Activated T-helper 17 cell treated with anti-CD3 and anti-CD28 coated beads, Interleukin-2, amount 50 U/mL, for 72 hours (primary cell): ENCODE measurements around the gene ARHGEF25. TPM values are rescaled to one million over a fixed set of nuclear protein-coding genes. Genes with fewer than 3 reads are reported as not detected.
"Not testable (repeated sequence)": the region's sequence is repeated elsewhere in the genome, so short reads cannot be mapped to it uniquely, and the experiment has no call there.

Experiments used
- ATAC-seq: fragments of 150-1000 bp; cut with Tn5 transposase; replicated peaks from 2 replicates; pipeline ENCODE4 v1.10.0; 2021; ENCODE audit warnings: mild to moderate bottlenecking, moderate library complexity
- H3K27ac Mint-ChIP-seq: one replicate; pipeline ENCODE4 v1.8.0; 2022; ENCODE audit warnings: mixed read lengths
- H3K27me3 Mint-ChIP-seq: one replicate; pipeline ENCODE4 v1.8.0; 2022; ENCODE audit warnings: mixed read lengths
- H3K36me3 Mint-ChIP-seq: one replicate; pipeline ENCODE4 v1.8.0; 2022; ENCODE audit warnings: low read depth, mild to moderate bottlenecking, mixed read lengths
- H3K4me1 Mint-ChIP-seq: one replicate; pipeline ENCODE4 v1.8.0; 2022; ENCODE audit warnings: mixed read lengths
- H3K4me3 Mint-ChIP-seq: one replicate; pipeline ENCODE4 v1.8.0; 2022; ENCODE audit warnings: mild to moderate bottlenecking, mixed read lengths
- H3K9me3 Mint-ChIP-seq: one replicate; pipeline ENCODE4 v1.8.0; 2022; ENCODE audit warnings: mixed read lengths
- total RNA-seq, 2 donors: library from RNA; stranded (reverse); gene quantifications; one replicate each; pipeline ENCODE4 v1.2.3, GENCODE V29; 2022

Gene ARHGEF25
- total RNA-seq, 2 donors from 2014 or later = 1.5 to 1.6 TPM

DNA sequence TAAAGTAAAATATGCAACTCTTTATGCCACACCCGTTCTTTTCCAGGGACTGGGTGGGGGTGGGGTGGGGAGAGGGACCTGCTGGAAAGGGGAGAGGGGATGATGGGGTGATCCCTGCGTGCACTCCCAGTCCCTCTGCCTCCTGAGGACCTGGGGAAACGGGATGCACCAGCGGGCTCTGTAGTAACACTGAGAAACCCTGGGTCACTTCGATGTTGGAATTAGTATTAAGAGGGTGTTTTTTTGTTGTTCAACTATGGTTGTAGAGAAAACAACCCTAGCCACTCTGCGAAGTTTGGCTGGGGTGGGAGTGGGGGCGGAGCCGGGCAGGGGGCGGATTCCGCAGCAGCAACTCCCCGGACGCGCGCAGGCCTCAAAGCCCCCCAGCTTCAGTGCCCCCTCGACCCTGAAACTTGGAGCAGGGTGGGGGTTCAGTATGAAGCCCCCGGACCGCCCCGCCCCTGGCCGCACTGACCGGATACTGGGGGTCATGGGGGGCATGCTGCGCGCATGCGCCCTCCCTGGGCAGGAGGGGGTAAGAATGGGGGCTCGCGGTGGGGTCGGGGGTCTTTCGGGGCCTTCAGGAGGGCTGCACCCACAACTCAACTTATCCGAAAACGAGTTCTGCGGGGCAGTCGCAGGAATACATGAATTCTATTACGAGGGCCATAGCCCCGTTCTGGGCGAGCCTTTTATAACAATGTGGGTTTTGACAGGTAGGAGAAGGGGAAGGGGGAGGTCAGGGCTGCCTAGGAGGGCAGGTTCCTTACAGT, 1.3 kb upstream of the ARHGEF25 start:
- Mint-ChIP-seq H3K4me1 (peaks cover 5% of the 10 kb centered on the region), H3K9me3 (no peaks in the 10 kb centered on the region), H3K4me3 (peak overlapping the region; percentile 60), H3K36me3 (no peaks in the 10 kb centered on the region), H3K27ac (no peak overlapping the region), H3K27me3 (peaks cover 9% of the 10 kb centered on the region)
- no peak for ATAC-seq

DNA sequence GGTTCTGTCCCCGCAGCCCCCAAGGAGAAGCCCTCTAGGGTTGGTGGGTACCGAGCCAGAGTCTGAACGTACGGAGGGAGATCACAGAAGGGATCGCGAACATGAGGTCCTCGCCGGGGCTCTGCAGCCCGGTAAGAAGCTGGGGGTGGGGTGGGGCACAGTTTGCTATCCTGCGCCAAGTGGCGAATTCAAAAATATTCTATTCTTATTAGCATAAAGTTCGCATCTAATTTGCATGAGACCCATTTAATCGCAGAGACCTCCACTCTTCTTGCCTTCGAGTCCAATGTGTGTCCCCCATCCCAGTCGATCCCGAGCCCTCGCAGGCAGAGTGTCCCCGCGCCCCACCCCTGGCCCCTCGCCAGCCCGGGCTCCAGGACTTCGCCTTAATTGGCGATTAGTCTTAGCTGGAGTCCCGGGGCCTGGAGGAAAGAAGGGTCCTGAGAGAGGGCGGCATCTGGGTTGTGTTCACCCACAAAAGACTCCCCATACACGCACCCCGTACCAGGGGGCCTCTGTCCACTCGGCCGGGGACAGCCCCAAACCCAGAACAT, 604 bp upstream of the ARHGEF25 start:
- ATAC-seq = no peak
- H3K4me3 Mint-ChIP-seq = peak overlapping the region; percentile 60
- H3K27ac Mint-ChIP-seq = no peak overlapping the region
- H3K4me1 Mint-ChIP-seq = peaks cover 2% of the 10 kb centered on the region
- H3K9me3 Mint-ChIP-seq = no peaks in the 10 kb centered on the region
- no peaks in the 10 kb centered on the region for H3K36me3 Mint-ChIP-seq
- H3K27me3 Mint-ChIP-seq = peaks cover 13% of the 10 kb centered on the region

DNA sequence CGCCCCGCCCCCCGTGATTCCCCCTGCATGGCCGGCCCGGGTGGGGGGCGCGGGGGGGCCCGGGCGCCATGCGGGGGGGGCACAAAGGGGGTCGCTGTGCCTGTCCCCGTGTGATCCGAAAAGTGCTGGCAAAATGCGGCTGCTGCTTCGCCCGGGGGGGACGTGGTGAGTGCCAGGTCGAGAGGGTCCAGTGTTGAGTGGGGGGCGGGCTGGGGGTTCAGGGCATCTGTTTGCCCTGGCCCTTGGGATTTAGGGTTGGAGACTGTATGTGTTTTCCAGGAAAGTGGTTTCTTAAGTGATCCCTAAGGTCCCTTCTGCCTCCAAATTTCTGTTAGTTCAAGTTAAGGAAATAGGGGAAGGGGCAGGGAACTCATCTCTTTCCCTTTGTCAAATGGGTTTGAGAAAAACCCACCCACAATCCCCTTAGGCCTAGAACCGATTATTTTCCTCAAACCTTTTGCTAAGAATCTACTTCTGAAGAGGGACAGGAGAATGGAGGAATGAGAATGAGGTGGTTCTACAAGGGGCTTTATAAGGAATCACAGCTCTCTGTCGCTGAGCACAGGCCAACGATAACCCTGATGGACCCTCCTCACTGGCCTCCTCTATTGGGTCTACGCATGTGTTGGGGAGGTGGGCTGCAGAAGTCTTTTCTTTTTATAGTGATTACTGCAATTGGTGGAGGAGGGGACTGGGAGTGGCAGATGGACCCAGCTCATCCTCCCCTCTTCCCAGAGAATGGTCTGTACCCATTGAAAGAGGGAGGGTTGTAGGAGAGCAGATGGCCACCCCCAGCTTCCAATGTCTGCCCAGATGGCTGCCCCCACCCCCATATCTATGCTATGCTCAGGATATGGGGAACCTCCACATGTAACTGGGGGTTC, 834 bp downstream of the ARHGEF25 start:
- Mint-ChIP-seq H3K36me3 (no peaks in the 10 kb centered on the region), H3K27me3 (peaks cover 18% of the 10 kb centered on the region)
- ATAC-seq = no peak

DNA sequence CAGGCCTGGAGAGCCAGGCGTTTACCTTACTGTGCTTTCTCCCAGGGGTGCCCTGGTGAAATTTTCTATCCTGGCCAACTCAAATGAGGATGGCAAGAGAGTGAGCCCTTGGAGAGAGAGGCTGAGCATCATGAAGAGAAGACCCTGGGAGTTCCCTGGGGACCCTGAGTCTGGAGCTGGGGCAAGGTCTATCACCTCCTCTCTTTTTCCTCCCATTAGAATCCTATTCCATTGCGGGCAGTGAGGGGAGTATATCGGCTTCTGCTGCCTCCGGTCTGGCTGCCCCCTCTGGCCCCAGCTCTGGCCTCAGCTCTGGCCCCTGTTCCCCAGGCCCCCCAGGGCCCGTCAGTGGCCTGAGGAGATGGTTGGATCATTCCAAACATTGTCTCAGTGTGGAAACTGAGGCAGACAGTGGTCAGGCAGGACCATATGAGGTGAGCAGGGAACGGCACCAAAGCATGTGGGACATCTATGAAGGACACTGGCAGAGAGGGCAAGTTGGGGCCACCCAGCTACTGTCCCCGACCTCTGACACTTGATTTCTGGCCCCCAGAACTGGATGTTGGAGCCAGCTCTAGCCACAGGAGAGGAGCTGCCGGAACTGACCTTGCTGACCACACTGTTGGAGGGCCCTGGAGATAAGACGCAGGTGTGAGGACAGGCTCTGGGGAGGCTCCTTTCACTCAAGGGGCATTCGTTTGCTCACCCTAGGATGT, 1.6 kb downstream of the ARHGEF25 start:
- peaks cover 26% of the 10 kb centered on the region for H3K27me3 Mint-ChIP-seq
- H3K4me1 Mint-ChIP-seq = no peaks in the 10 kb centered on the region
- peak overlapping the region; percentile 60 for H3K4me3 Mint-ChIP-seq
- H3K9me3 Mint-ChIP-seq = no peaks in the 10 kb centered on the region
- ATAC-seq = no peak
- H3K27ac Mint-ChIP-seq = no peak overlapping the region
- no peaks in the 10 kb centered on the region for H3K36me3 Mint-ChIP-seq

More for the DNA sequence above, 834 bp downstream of the ARHGEF25 start:
- Mint-ChIP-seq H3K4me1 (no peaks in the 10 kb centered on the region), H3K4me3 (peak overlapping the region; percentile 60), H3K9me3 (no peaks in the 10 kb centered on the region), H3K27ac (no peak overlapping the region)

DNA sequence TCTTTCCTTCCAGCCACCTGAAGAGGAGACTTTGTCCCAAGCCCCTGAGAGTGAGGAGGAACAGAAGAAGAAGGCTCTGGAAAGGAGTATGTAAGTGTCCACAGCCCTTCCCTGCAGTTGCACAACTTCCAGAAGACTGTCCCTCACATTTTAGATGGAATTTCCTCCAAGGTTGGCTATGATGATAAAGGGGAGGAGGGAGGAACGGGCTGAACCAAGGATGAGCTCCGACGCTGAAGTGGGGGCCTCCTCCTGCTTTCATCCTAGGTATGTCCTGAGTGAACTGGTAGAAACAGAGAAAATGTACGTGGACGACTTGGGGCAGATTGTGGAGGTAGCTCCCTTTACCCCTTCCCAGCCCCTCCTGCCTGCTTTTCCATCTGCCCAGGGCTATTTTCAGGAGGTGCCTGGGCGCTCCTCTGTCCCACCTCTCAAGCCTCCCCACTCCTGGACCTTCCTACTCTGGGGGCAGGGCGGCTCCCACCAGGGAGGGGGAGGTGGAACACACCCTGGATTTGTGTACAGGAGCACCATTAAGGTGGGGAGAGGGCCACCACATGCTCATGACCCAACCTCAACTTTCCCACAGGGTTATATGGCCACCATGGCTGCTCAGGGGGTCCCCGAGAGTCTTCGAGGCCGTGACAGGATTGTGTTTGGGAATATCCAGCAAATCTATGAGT, 2.3 kb downstream of the ARHGEF25 start:
- Mint-ChIP-seq H3K27ac (no peak overlapping the region), H3K27me3 (peaks cover 30% of the 10 kb centered on the region), H3K9me3 (no peaks in the 10 kb centered on the region), H3K4me1 (no peaks in the 10 kb centered on the region), H3K4me3 (no peak overlapping the region), H3K36me3 (no peaks in the 10 kb centered on the region)
- ATAC-seq = no peak

DNA sequence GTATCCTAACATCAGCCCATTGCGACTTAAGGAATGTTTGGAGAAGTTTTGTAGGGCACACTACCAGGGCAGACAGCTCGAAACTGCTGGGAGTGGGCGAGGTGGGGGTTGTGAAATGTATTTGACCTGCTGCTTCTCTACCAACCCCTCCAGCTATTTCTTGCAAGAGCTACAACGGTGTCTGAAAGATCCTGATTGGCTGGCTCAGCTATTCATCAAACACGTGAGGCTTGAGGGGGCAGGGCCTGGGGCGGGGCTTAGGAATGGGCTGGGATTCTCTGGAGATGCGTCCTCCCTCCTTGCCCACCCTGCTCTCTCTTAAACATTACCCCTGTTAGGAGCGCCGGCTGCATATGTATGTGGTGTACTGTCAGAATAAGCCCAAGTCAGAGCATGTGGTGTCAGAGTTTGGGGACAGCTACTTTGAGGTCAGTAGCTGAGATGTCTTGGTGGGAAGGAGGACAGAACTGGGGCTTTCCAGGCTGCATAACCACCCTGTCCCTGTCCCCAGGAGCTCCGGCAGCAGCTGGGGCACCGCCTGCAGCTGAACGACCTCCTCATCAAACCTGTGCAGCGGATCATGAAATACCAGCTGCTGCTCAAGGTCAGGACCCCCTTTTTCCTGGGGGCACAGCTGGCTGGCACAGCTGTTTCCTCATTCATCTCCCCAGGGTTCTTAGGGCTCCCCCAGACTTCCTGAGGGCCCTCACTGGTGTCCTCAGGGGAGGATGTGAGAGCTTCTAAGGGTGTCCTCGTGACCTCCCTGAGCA, 3.1 kb downstream of the ARHGEF25 start:
- ATAC-seq = no peak
- no peaks in the 10 kb centered on the region for H3K9me3 Mint-ChIP-seq

DNA sequence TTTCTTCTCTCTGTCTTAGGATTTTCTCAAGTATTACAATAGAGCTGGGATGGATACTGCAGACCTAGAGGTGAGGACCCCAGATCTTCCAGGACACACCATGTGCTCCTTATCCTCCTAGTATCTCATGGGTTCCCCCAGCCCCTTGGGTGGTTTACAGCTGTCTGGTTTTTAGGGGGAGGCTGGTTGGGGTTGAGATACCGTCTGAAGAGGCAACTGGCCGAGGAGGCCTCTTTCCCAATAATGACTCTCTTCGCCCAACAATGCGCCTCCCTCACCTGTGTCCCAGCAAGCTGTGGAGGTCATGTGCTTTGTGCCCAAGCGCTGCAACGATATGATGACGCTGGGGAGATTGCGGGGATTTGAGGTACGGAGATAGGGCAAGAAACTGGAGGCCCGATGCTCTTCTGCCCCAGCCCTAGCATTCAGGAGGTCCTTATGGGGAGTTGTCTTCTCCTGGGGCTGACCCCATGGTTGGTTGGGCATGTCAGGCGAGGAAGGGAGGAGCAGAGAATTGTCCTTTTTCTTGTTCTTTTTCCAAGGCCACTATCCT, 3.8 kb downstream of the ARHGEF25 start:
- Mint-ChIP-seq H3K27ac (no peak overlapping the region), H3K9me3 (no peaks in the 10 kb centered on the region), H3K4me3 (no peak overlapping the region), H3K36me3 (no peaks in the 10 kb centered on the region), H3K4me1 (no peaks in the 10 kb centered on the region), H3K27me3 (peaks cover 38% of the 10 kb centered on the region)
- no peak for ATAC-seq

More for the DNA sequence above, 3.1 kb downstream of the ARHGEF25 start:
- no peak overlapping the region for H3K4me3 Mint-ChIP-seq
- no peak overlapping the region for H3K27ac Mint-ChIP-seq
- peaks cover 37% of the 10 kb centered on the region for H3K27me3 Mint-ChIP-seq
- H3K4me1 Mint-ChIP-seq = no peaks in the 10 kb centered on the region
- H3K36me3 Mint-ChIP-seq = no peaks in the 10 kb centered on the region

DNA sequence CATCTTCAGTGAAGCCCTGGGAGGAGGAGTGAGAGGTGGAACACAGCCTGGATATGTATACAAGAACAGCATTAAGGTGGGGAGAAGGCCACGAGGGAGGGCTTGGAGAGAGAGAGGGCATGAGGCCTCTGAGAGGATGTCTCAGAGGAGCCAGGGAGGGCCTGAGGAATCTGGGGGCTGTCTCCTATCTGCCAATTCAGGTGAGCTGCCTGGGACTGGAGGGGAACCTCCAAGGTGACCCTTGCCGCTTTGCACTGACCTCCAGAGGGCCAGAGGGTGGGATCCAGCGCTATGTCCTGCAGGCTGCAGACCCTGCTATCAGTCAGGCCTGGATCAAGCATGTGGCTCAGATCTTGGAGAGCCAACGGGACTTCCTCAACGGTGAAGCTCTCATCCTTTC, 4.4 kb downstream of the ARHGEF25 start:
- Mint-ChIP-seq H3K9me3 (no peaks in the 10 kb centered on the region), H3K36me3 (no peaks in the 10 kb centered on the region), H3K4me3 (no peak overlapping the region), H3K4me1 (no peaks in the 10 kb centered on the region), H3K27ac (no peak overlapping the region), H3K27me3 (peaks cover 40% of the 10 kb centered on the region)
- ATAC-seq = no peak

DNA sequence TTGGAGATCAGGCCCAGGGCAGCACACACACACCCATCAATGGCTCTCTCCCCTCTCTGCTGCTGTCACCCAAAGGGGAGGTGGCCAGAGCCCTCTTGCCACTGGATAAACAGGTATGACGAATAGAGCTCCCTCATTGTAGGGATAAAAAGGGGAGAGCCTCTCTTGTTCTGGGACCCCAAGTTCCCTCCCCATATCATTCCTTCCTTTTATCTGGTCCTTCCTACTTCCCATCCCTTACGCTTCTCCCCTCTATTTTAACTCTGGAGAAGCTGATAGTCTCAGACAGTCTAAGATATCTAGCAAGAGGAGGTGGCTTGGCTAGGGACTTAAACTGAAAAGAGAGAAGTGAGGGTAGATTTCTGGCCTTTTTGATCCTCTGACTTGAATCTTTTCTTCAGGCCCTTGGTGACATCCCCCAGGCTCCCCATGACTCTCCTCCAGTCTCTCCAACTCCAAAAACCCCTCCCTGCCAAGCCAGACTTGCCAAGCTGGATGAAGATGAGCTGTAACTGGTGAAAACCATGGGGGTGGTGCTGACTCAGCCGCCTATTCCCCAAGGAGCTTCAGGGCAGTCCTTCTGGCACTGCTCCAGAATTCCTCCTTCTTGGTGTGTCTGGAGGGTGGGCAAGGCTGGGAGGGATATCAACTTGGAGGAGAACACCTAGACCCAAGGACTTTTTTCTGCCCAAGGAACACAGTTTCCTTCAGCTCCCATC, 5.3 kb downstream of the ARHGEF25 start:
- no peak for ATAC-seq
- Mint-ChIP-seq H3K4me3 (no peak overlapping the region), H3K36me3 (no peaks in the 10 kb centered on the region), H3K27ac (no peak overlapping the region), H3K9me3 (no peaks in the 10 kb centered on the region), H3K4me1 (peaks cover 5% of the 10 kb centered on the region), H3K27me3 (peaks cover 48% of the 10 kb centered on the region)

DNA sequence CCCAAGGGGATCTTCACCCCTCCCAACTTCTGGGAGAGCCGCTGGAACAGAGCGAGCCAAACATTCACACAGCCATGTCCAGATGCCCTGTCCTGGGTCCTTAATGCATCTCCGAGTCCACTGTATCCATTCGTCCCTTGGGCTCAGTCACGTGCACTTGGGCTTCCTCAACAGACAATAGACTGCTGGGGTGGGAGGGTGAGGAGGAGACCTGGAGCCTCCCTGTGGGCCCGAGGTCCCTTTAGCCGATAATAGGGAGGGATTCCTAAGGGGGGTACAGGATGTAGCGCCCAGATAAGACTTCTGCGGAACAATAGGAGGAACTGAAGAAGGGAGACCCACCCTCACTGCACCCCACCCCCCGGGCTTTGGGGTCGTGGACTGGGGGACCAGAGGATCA, 6.7 kb downstream of the ARHGEF25 start:
- peaks cover 6% of the 10 kb centered on the region for H3K36me3 Mint-ChIP-seq
- no peak overlapping the region for H3K4me3 Mint-ChIP-seq
- no peaks in the 10 kb centered on the region for H3K9me3 Mint-ChIP-seq
- no peak overlapping the region for H3K27ac Mint-ChIP-seq
- peaks cover 54% of the 10 kb centered on the region for H3K27me3 Mint-ChIP-seq
- ATAC-seq = no peak
- H3K4me1 Mint-ChIP-seq = peaks cover 11% of the 10 kb centered on the region

DNA sequence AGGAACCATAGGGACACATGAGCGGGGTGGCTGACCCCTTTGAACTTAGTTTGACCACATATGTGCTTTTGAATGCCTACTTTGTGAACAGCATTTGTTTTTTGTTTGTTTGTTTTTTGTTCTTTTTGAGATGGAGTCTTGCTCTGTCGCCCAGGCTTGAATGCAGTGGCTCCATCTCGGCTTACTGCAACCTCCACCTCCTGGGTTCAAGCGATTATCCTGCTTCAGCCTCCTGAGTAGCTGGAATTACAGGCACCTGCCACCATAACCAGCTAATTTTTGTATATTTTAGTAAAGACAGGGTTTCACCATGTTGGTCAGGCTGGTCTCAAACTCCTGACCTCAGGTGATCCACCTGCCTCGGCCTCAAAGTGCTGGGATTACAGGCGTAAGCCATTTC, 7.2 kb downstream of the ARHGEF25 start:
- not testable (repeated sequence) for H3K9me3 Mint-ChIP-seq, ATAC-seq, H3K36me3 Mint-ChIP-seq, H3K4me3 Mint-ChIP-seq, H3K27ac Mint-ChIP-seq
- Mint-ChIP-seq H3K27me3 (peaks cover 59% of the 10 kb centered on the region), H3K4me1 (peaks cover 11% of the 10 kb centered on the region)

DNA sequence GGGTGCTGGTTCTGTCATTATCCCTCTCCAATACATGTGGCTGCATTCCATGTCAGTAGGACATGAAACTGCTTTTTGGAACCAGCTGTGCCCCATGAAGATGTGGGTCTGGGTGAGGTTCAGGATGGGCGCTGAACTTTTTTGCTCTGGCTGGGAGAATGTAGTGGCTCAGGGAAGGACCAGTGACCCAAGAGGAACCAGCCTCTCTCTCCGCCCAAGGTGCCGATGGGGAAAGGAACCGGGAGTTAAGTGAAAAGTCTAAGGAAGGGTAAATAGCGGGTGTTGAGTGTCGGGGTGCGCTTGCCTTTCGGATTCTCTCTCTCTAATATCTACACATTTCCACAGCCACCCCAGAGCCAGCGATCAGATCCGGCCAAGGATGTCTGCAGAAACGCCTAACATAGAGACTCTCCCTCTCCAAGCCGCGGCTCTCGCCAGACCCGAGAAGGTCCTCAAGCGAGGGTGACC, 7.8 kb downstream of the ARHGEF25 start:
- peaks cover 11% of the 10 kb centered on the region for H3K4me1 Mint-ChIP-seq
- no peak for ATAC-seq
- peaks cover 6% of the 10 kb centered on the region for H3K36me3 Mint-ChIP-seq
- H3K9me3 Mint-ChIP-seq = no peaks in the 10 kb centered on the region
- peak overlapping the region; percentile 52 for H3K4me3 Mint-ChIP-seq
- H3K27ac Mint-ChIP-seq = no peak overlapping the region
- H3K27me3 Mint-ChIP-seq = peaks cover 62% of the 10 kb centered on the region
